HK-2 (cell line): ENCODE measurements around the gene GRIA3.

Experiments used
- DNase-seq: peaks from one replicate; pipeline ENCODE4 v3.0.0-alpha.2; 2018; ENCODE audit not compliant: unreplicated experiment

Gene GRIA3

GRCh38 chrX:123184219-123184865 is at the start of gene GRIA3:
TSS of gene GRIA3 (plus strand) at chrX:123184278. CDS start at chrX:123184536, 258 bp downstream.
- no peak for DNase-seq

GRCh38 chrX:123138473-123138872 is 45.6 kb upstream of the GRIA3 start:
- DNase-seq, result no peak

DNA sequence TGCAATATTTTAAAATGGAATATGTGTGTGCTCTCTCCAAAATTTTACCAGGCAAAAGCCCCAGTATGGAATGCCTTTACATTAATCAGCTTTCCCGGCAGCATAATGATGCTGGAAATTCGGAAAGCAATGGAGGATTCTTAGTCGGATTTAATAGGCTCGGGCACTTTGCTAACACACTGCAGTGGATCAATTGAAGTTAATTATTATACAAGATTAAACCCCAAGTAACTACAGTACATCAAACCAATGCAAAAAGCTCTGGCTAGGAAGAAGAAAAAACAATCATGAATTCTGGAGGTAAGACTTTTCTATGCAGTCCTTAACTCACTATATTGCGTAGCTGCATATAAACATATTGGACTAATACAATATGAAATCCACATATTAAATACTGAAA is 43.6 kb upstream of the GRIA3 start:
- DNase-seq, result no peak

DNA sequence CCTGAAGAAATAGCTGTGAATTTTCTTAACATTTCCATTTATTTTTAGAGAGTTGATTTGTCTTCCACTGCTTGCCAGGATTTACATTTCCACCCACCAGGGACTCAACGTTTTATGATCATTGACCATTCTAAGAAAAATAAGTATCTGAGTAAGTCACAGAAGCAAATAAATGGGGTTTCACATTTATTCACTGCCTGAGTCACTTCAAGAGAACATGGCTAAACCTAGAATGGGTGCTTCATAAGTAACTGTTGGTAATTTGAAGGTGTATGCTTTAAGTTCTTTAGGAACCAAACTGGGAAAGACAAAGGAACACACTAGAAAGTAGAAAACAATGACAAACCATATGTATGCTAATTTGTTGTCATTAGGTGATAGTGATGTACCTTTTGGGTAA is 43.2 kb upstream of the GRIA3 start:
- DNase-seq, result no peak

GRCh38 chrX:123153846-123154335 is 30.2 kb upstream of the GRIA3 start:
- DNase-seq, result no peak

DNA sequence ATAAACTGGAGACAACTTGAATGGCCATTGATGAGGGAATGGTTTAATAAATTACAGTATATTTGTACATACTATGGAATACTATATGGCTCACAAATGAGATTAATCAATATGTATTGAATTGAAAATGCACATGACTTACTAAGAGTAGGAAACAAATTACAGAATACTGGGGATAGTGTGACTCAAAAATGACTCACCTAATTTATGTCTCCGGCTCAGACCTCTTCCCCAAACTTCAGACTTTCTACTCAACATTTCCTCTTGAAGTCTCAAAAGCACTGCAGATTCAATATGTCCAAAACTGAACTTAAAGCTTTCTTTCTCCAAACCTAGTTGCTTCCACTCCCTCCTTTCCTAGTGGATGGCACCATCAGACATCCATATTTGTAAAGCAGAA is 28.8 kb upstream of the GRIA3 start:
- no peak for DNase-seq

GRCh38 chrX:123157586-123157985 is 26.5 kb upstream of the GRIA3 start:
- DNase-seq, result no peak

GRCh38 chrX:123159403-123159802 is 24.7 kb upstream of the GRIA3 start:
- DNase-seq, result no peak

DNA sequence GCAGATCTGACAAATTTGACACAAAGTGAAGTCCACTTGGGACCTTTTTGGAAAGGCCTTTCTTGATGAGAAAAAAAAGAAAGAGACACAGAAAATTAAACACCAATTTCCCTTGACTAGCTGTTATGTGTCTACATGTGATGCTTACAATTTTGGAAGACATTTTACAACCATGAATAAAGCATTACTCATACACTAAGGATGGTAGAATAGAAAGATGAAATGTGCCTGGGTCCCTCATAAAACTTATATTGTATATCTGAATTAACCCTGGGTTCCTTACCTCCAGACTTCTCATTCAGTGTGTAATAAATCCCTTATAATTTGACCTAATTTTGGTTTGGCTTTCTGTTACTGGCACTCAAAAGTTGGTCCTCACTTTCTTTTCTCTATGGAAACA is 16.5 kb upstream of the GRIA3 start:
- no peak for DNase-seq

DNA sequence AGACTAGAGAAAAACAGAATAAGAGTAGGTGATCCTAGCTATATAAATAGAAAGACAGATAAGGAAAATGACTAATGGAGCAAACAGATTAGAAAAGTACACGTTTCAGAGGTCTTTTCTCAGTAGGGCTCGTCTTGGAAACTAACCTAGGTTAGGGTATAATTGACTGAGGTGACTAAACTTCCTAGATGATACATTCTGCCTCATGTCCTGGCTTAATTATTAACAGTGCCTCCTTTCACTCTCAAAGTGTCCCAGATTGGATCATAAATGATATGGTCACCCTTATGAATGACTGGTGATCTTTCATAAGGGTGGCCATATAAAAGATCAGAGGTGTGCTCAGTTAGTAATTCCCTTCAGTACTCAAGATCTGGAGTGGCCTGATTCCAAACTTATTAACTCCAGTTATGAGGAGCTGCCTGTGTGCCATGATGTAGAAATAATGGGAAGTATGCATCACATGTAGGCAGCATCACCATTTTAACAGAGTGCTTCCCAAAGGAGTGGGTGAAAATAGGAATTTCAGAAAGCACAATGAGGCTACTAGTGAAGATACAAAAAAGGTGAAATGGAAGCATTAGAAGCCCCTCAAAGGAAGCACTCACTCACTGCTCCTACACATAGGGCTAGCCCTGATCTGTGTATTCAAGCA is 14.7 kb upstream of the GRIA3 start:
- DNase-seq, result no peak

GRCh38 chrX:123170546-123170945 is 13.5 kb upstream of the GRIA3 start:
- no peak for DNase-seq

DNA sequence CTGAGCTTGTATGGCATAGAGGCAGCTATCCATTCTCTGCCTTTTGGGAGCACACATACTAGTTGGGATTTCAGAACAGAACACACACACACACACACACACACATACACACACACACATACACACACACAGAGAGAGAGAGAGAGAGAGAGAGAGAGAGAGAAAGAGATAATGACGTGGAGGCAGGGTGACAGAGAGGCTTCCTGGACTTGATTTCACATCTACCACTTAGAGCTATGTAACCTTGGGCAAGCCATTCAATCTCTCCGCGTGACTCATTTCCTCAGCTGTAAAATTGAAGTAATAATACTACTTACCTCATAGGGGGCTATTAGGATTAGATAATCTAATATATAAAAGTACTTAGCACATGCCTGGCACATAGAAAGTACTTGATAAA is 12.3 kb upstream of the GRIA3 start:
- DNase-seq, result no peak

DNA sequence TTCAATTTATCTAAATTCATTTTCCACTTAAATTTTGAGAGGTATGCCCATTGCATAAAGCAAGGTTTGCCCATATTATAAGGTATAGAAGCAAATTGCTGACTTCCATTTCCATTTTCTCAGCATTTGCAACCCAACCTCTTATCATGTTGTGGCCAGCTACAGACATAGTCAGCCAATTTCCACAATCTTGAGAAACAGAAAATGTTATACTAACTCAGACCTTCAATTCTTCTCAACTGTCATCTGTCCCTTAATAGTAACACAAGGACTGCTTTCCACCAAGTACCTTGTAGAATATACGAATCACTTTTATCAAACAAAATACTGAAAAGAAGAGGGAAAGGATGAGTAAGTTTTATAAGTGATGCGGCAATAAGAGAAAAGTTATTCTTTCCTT is 11.2 kb upstream of the GRIA3 start:
- DNase-seq, result no peak

DNA sequence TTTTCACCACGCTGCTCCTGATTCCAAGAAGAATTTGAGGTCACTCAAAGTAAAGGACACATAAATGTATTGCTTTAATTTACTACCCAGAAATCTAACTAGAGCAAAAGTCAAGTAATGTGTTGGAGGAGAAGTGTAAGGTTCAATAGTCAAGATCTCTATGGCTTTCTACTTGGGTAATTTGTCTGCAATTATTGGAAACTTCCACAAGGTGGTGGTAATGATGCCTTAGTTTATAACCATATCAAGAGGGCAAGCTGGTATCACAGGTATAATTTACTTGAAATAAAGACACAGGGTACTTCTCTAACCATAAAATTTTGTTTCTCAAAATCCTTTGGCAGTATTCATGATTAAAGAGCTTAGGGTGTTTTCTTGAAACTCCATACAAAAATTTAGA is 10.2 kb upstream of the GRIA3 start:
- no peak for DNase-seq

GRCh38 chrX:123175366-123176122 is 8.5 kb upstream of the GRIA3 start:
- no peak for DNase-seq

DNA sequence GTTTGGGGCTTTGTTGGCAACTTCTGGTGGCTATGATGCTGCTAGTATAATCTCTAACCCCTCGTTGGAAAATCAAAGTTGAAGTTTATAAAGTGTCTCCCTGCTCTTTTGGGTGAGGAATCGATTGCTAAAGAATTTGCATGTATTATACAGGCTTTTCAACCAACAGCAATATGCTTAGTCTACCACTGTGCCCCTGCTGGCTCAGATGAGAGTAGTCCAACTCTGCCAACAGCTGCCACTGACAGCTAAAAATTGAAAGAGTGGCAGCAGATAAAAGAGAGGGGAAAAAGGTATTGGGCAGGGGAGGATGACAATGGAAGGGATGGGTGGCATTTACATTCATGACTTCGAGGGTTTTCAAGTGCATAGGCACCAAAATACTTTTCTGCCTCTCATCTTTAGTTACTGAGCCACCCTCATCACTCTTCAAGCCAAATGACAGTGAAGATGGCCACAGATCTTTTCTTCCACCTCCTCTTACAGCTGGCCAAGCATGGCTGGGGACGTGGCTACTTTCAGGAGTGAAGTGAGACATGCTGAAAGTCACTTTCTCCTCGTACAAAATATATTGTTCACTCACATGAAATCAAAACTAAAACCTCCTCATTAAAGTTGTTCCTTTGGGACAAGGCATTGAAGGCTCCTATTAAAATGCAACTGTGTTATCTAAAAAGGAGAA is 2.7 kb upstream of the GRIA3 start:
- no peak for DNase-seq

DNA sequence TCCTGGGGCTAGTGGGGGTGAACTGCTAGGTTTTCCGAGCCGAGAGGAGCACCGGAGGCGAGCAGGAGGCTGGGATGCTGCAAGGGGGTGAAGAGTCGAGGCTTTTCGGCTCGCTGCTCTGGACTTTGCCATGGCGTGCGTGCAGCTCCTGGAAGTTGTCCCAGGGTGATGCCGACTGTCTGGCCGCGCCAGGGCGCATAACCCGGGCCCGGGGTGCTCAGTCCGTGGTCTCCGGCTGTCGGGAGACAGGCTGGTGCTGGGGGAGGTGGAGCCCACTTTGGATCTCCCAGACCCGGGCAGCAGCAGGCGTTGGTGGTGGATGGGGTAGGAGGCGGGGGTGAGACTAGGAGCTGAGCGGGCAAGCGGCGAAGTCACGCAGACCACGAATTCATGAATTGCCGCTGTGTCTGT is 793 bp downstream of the GRIA3 start:
- no peak for DNase-seq

DNA sequence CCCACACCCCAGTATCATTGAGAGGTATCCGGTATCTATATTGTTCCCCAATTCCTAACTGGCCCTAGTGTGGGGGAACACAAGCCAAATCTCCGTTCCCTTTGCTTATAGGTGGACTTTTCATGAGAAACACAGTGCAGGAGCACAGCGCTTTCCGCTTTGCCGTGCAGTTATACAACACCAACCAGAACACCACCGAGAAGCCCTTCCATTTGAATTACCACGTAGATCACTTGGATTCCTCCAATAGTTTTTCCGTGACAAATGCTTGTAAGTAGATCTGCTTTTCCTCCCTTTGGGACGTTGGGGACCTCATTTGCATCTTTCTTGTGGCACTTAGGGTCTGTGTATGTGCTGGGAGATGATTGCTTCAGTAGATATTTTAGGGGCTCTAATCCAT is 1.6 kb downstream of the GRIA3 start:
- no peak for DNase-seq

DNA sequence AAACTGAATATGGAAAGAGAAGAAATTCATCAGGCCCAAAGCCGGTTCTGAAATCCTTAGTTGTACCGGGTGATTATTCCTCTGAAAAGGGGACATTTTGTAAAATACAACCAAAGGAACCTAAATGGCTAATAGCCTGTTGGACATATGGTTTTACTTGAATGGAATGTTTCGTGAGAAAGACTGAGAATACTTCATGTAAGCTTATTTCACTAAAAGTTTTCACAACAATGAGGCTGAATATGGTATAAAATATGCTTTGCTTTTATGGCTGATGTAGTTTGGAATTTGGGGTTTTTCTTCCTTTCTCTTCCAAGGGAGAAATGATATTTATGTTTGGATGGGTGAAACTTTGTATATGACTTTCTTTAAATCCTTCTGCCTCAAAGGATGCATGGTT is 2.7 kb downstream of the GRIA3 start:
- no peak for DNase-seq

GRCh38 chrX:123188081-123188480 is 4.0 kb downstream of the GRIA3 start:
- DNase-seq, result no peak

GRCh38 chrX:123189338-123189737 is 5.3 kb downstream of the GRIA3 start:
- DNase-seq, result no peak

- DNase-seq, result no peak
These were observed 6.0 kb downstream of the GRIA3 start for GRCh38 chrX:123190096-123190495.
